Calu3 (cell line): ENCODE data around the gene A4GALT. TPM values are rescaled to one million over a fixed set of nuclear protein-coding genes. Genes with fewer than 3 reads are reported as not detected.

Source experiments
- BruUV-seq: library from RNA; stranded (reverse); fragments of 400-500 nt; replicated peaks from 2 replicates; lab custom pipeline; 2021; lab: Mats Ljungman, UMichigan
- CTCF ChIA-PET: fragments of 300-600 bp; sonication (Branson Sonifier 250); formaldehyde crosslinking; loops from one replicate; lab custom pipeline; 2022; ENCODE audit warnings: antibody characterized with exemption; lab: Charles Lee
- DNase-seq: peaks from one replicate; pipeline ENCODE4 v3.0.0; 2022
- H3K27ac Mint-ChIP-seq: one replicate; pipeline ENCODE4 v1.8.0; 2022; ENCODE audit warnings: mixed read lengths; ENCODE audit not compliant: unreplicated experiment
- H3K27me3 Mint-ChIP-seq: one replicate; pipeline ENCODE4 v1.8.0; 2022; ENCODE audit warnings: mixed read lengths; ENCODE audit not compliant: unreplicated experiment
- H3K36me3 Mint-ChIP-seq: one replicate; pipeline ENCODE4 v1.8.0; 2022; ENCODE audit warnings: mild to moderate bottlenecking, moderate library complexity, mixed read lengths; ENCODE audit not compliant: insufficient read depth, unreplicated experiment
- H3K4me1 Mint-ChIP-seq: one replicate; pipeline ENCODE4 v1.8.0; 2022; ENCODE audit warnings: mild to moderate bottlenecking, low read depth, mixed read lengths; ENCODE audit not compliant: unreplicated experiment
- H3K4me3 Mint-ChIP-seq: one replicate; pipeline ENCODE4 v1.8.0; 2022; ENCODE audit warnings: mild to moderate bottlenecking, low read depth, moderate library complexity, mixed read lengths; ENCODE audit not compliant: unreplicated experiment
- H3K9me3 Mint-ChIP-seq: one replicate; pipeline ENCODE4 v1.8.0; 2022; ENCODE audit warnings: low read depth, mixed read lengths; ENCODE audit not compliant: unreplicated experiment
- intact Hi-C: fragments of 100-400 bp; cut with micrococcal nuclease; formaldehyde crosslinking; loops from one replicate; pipeline ENCODE4 v1.10.0; 2022; ENCODE audit not compliant: unreplicated experiment
- total RNA-seq: library from RNA; stranded (reverse); gene quantifications from 2 replicates; pipeline ENCODE4 v1.2.3, GENCODE V29; 2022
- TF ChIP-seq, protein P1 (sequence below): fragments of 200-600 bp; IDR thresholded peaks from one replicate; pipeline ENCODE4 v1.8.0; 2022; ENCODE audit warnings: antibody characterized with exemption; ENCODE audit not compliant: unreplicated experiment

A4GALT gene
- total RNA-seq, 1 experiment from 2014 or later: 10.5 TPM

DNA sequence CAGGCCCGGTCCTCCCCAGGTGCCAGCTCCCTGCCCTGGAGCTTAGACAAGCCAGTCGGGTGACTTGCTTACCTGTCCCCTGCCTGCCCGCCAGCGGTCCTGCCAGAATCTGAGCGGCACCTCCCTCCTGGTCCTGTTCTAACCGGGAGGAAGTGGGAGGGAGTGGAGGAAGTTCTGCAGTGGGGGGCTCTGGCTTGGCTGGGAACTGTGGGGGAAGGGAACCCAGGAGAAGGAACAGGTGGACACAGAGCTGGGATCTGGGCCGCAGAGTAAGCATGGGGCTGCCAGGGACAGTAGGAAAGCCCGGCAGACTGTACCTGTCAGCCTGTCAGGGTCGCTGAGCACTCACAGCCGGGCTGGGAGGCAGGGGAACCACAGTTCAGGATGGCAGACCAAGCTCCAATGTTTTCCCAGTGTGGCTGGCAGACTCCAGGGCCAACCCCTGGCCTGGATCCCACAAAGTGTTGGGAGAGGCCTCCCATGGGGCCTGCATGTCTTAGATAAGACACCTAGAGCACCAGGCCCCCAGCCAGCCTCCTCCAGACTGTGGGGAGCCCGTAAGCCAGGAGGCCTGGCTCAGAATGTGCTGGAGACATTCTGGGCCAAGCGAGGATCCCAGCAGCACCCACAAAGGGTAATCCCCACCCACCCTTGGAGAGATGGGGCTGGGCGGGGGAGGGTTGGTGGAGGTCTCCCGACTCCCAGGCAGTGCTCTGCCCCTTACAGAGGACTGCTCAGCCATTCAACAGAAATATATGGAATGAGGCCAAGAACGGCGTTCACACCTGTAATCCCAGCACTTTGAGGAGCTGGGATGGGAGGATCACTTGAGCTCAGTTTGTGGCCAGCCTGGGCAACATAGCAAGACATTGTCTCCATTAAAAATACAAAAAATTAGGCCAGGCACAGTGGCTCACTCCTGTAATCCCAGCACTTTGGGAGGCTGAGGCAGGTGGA, 73.8 kb downstream of the A4GALT start:
- Mint-ChIP-seq H3K27me3 (no peaks in the 10 kb centered on the region), H3K4me3 (no peak overlapping the region), H3K9me3 (no peaks in the 10 kb centered on the region), H3K36me3 (peaks cover 42% of the 10 kb centered on the region), H3K4me1 (peaks cover 30% of the 10 kb centered on the region), H3K27ac (no peak overlapping the region)
- CTCF ChIA-PET: interaction anchor here (0.6 kb wide), 1 partner anchor 100 kb away, joined by 5 read pairs; no protein-coding TSS in a partner anchor
- TF ChIP-seq, protein P1, sequence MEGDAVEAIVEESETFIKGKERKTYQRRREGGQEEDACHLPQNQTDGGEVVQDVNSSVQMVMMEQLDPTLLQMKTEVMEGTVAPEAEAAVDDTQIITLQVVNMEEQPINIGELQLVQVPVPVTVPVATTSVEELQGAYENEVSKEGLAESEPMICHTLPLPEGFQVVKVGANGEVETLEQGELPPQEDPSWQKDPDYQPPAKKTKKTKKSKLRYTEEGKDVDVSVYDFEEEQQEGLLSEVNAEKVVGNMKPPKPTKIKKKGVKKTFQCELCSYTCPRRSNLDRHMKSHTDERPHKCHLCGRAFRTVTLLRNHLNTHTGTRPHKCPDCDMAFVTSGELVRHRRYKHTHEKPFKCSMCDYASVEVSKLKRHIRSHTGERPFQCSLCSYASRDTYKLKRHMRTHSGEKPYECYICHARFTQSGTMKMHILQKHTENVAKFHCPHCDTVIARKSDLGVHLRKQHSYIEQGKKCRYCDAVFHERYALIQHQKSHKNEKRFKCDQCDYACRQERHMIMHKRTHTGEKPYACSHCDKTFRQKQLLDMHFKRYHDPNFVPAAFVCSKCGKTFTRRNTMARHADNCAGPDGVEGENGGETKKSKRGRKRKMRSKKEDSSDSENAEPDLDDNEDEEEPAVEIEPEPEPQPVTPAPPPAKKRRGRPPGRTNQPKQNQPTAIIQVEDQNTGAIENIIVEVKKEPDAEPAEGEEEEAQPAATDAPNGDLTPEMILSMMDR: no peak
- BruUV-seq: no TSS peak
- no peak for DNase-seq
- intact Hi-C loops: no loop called here

DNA sequence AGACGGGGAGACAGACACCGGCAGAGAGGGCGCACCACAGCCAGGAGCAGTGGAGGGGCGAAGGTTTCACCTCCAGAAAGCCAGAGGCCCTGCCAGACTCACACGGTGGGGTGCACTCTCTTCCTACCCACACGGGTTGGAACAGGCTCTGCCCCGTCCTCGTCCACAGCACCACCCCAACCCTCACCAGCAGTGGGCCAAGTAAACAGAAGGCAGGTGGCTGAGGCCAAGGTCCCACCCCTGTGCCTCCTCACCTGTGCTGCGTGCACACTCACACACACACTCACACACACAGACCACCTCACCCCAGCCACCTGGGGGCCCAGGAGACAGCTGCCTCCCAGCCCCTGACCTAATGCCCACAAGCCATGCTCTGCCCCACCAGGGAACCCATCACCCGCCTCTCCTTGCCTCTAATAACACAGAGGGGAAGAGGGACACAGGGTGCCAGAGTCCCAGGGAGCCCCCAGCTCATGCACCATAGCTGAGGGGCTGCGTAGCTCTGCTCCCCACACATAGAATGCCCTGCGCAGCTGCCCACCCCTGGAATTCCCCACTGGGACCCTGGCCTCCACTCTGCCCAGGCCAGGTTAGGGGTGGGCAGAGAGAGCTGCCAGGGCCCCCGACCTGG, 74.6 kb downstream of the A4GALT start:
- no peaks in the 10 kb centered on the region for H3K9me3 Mint-ChIP-seq
- peaks cover 42% of the 10 kb centered on the region for H3K36me3 Mint-ChIP-seq
- DNase-seq: no peak
- no TSS peak for BruUV-seq
- CTCF ChIA-PET: interaction anchor here (0.6 kb wide), 1 partner anchor 100 kb away, joined by 5 read pairs; no protein-coding TSS in a partner anchor
- no peak overlapping the region for H3K27ac Mint-ChIP-seq
- intact Hi-C loops: no loop called here
- H3K4me1 Mint-ChIP-seq: peaks cover 30% of the 10 kb centered on the region
- H3K27me3 Mint-ChIP-seq: no peaks in the 10 kb centered on the region
- TF ChIP-seq, protein P1: no peak
- no peak overlapping the region for H3K4me3 Mint-ChIP-seq

DNA sequence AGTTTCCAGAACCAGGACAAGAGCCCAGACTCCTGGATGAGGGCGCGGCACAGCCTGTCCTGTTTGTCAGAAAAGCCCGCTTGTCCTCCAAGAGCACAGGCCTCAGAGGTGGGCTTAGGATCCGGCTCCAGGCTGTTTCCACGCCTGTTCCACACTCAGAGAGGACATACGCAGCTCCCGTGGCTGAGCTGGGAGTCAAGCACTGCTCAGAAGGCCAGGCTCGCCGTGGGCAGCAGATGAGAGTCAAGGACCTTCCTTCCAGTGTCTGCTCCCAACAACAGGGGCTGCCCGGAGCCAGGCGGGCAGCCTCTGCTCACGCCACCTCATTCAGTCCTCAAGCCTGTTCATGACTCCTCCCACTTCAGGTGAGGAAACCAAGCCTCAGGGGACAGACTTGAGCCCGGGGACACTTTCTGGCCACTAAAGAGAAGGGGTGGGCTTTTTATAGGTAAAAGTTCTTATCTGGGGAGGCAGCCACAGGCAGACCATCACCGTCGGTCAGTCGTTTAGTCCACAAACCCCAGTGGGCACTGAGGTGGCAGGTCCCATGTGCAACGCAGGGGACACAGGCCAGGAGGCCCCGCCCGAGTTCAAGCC, 75.2 kb downstream of the A4GALT start:
- intact Hi-C loops: no loop called here
- H3K4me1 Mint-ChIP-seq: peaks cover 30% of the 10 kb centered on the region
- BruUV-seq: no TSS peak
- TF ChIP-seq, protein P1: no peak
- CTCF ChIA-PET: no interaction called here
- H3K36me3 Mint-ChIP-seq: peaks cover 42% of the 10 kb centered on the region
- H3K9me3 Mint-ChIP-seq: no peaks in the 10 kb centered on the region
- no peak overlapping the region for H3K4me3 Mint-ChIP-seq
- DNase-seq: no peak
- no peak overlapping the region for H3K27ac Mint-ChIP-seq
- H3K27me3 Mint-ChIP-seq: no peaks in the 10 kb centered on the region
